ENCODE results near the gene RUNX2.

Gene RUNX2

DNA sequence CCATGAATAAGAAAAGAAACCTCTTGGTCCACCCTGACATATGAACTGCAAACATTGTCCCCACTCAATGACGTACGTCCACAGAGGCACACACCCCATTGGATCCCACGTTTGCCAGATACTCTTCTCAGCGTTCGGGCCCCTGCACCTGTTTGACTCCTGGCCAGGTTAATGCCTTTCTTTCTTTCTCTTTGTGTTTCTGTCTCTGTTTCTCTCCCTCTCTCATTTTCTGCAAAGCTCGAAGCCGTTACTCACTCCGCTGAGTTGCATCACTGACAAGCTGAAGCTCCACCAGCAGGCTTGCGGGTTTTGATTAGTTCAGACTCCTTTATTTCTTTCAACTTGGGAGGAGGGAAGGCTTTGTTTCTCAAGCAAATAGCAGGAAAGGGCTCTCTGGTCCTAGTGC is 185.1 kb downstream of the RUNX2 start:
- Histone ChIP-seq H3K4me1 (ENCODE audit: control insufficient read depth in 1 of 2, insufficient read depth in 2 of 2, low read length in 2 of 2) (no peaks in the 10 kb centered on the region), H3K27ac (ENCODE audit: low read length) (no peak overlapping the region), H3K36me3 (ENCODE audit: control insufficient read depth in 1 of 2, insufficient read depth in 2 of 2, low read length in 2 of 2) (no peaks in the 10 kb centered on the region), H3K9me3 (ENCODE audit: control insufficient read depth in 1 of 2, low read length in 2 of 2) (no peaks in the 10 kb centered on the region), H3K27me3 (ENCODE audit: low read depth, low read length) (no peaks in the 10 kb centered on the region), H3K4me3 (ENCODE audit: low read depth in 1 of 2, low read length in 2 of 2) (no peak overlapping the region)

DNA sequence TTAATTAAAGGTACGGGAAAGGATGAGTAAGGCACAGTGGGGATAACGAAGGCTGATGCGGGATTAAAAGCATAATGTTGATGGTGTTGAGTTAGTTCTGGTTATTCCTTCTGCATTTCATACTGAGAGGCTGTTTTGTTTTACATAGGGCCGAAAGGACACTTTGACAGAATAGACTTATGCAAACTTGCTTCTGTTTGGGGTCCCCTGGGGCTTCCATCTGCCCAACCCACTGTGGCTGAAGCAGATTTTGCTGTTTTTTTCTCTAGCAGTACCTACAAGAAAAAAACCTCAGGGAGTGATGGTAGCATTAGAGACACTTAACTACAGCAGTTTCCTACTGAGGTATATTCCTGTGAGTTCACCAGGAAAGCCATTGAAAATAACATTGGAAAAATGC is 185.7 kb downstream of the RUNX2 start:
- H3K27ac ChIP-seq (ENCODE audit: low read length) = no peak overlapping the region
- H3K4me3 ChIP-seq (ENCODE audit: low read depth in 1 of 2, low read length in 2 of 2) = no peak overlapping the region
- H3K4me1 ChIP-seq (ENCODE audit: control insufficient read depth in 1 of 2, insufficient read depth in 2 of 2, low read length in 2 of 2) = no peaks in the 10 kb centered on the region
- H3K27me3 ChIP-seq (ENCODE audit: low read depth, low read length) = no peaks in the 10 kb centered on the region
- no peaks in the 10 kb centered on the region for H3K9me3 ChIP-seq (ENCODE audit: control insufficient read depth in 1 of 2, low read length in 2 of 2)
- H3K36me3 ChIP-seq (ENCODE audit: control insufficient read depth in 1 of 2, insufficient read depth in 2 of 2, low read length in 2 of 2) = no peaks in the 10 kb centered on the region

DNA sequence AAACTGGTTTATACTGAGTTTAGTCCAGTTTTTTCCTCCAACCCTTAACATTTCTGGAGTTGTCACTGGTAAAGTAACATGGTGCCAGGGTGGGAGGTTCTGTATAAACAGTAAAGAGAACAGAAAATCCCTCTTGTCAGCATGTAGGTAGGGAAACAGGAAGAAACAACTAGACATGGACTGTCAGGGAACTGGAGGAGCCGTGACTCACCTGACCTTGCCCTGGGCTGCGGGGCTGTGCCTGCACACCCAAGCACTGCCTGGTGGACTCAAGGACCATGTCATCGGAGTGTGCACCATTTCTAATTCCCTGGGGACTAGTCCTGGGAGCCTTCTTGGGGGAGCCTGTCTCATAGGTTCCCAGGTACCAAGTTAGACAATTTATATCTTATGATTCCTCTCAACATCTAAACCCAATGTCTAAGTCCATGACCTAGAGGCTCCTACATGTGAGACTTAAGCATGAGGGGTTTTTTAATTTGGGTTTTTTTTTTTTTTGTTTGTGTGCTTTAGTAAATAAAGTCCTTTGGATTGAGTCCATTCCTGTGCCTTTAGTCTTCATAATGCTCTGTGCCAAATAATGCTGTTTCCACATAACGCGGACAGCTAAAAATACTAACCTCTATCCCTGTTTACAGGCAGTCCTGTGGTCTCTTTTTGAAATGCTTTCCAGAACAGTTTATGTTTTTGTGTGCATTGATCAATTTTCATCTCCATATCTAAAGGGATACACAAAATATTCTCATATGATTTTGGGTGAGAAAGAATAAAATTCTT is 186.5 kb downstream of the RUNX2 start:
- Histone ChIP-seq H3K4me3 (ENCODE audit: low read depth in 1 of 2, low read length in 2 of 2) (no peak overlapping the region), H3K9me3 (ENCODE audit: control insufficient read depth in 1 of 2, low read length in 2 of 2) (no peaks in the 10 kb centered on the region), H3K27me3 (ENCODE audit: low read depth, low read length) (no peaks in the 10 kb centered on the region), H3K27ac (ENCODE audit: low read length) (no peak overlapping the region), H3K4me1 (ENCODE audit: control insufficient read depth in 1 of 2, insufficient read depth in 2 of 2, low read length in 2 of 2) (no peaks in the 10 kb centered on the region), H3K36me3 (ENCODE audit: control insufficient read depth in 1 of 2, insufficient read depth in 2 of 2, low read length in 2 of 2) (no peaks in the 10 kb centered on the region)

DNA sequence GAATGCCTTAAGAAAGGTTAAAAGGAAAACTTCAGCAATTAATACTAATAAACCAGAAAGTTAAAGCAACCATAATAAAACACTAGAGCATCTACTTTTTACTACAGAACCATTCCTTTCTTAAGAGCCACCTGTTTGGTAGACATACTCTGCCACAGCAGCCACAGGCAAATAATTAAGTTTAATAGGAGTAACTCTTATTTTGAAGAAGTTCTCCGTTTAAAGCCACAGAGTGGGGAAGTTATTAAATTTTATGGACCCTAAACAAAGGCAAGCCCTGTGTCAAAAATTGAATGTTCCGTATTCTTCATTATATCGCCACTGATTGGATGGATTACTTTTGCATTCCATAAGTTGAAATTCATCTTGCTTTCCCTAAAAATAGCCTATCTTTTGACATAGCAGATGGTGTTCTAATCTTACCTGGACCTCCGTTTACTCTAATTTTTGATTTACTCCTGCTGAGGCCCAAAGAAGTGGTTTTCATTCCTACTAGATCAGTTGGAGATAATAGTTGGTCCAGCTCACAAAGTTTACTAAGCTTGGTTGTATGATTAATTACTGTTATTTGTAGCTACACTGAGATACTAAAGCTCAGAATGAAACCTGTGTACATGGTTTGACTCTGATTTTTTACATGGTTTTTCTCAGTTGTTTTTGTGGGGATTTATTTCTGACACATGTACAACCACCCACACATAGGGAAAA is 190.0 kb downstream of the RUNX2 start:
- H3K27me3 ChIP-seq (ENCODE audit: low read depth, low read length) = no peaks in the 10 kb centered on the region
- H3K36me3 ChIP-seq (ENCODE audit: control insufficient read depth in 1 of 2, insufficient read depth in 2 of 2, low read length in 2 of 2) = no peaks in the 10 kb centered on the region
- no peaks in the 10 kb centered on the region for H3K4me1 ChIP-seq (ENCODE audit: control insufficient read depth in 1 of 2, insufficient read depth in 2 of 2, low read length in 2 of 2)
- no peak overlapping the region for H3K4me3 ChIP-seq (ENCODE audit: low read depth in 1 of 2, low read length in 2 of 2)
- H3K27ac ChIP-seq (ENCODE audit: low read length) = no peak overlapping the region
- H3K9me3 ChIP-seq (ENCODE audit: control insufficient read depth in 1 of 2, low read length in 2 of 2) = no peaks in the 10 kb centered on the region

DNA sequence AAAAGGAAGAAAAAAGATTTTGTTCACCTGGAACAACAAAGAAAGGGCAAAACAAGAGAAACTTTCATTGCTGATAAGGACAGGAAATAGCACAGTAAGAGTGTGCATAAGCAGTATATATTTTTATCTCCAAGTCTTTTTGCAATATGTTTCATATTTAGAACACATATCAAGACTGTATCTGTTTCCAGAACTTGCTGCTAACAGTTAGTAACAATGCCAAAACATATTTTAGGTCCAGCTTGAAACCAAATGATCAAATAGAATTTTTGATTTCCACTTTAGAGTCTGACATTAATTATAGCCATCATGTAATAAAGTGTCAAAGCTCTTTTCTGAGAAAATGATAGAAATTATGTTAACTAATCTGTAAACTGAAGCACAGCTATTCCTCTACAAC is 193.1 kb downstream of the RUNX2 start:
- Histone ChIP-seq H3K36me3 (ENCODE audit: control insufficient read depth in 1 of 2, insufficient read depth in 2 of 2, low read length in 2 of 2) (no peaks in the 10 kb centered on the region), H3K27ac (ENCODE audit: low read length) (no peak overlapping the region), H3K27me3 (ENCODE audit: low read depth, low read length) (no peaks in the 10 kb centered on the region), H3K9me3 (ENCODE audit: control insufficient read depth in 1 of 2, low read length in 2 of 2) (no peaks in the 10 kb centered on the region), H3K4me1 (ENCODE audit: control insufficient read depth in 1 of 2, insufficient read depth in 2 of 2, low read length in 2 of 2) (no peaks in the 10 kb centered on the region), H3K4me3 (ENCODE audit: low read depth in 1 of 2, low read length in 2 of 2) (no peak overlapping the region)

DNA sequence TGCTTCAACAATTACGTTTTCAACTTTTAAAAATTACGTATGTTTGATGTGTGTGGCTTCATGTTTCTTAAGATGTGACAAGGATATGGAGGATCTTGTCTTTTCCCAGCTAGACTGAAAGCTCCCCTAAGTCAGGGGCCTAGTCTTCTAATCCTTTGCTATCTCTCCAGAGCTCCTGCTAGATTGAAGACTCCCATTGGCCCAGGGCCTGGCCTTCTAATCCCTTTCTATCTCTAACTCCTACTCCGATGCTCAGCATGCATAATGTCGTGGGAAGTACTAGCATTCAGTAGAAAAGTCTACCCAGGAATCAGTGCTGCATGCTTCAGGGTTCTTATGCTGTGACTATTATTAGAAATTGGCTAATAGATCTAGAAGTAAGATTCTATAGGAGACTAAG is 194.4 kb downstream of the RUNX2 start:
- H3K27me3 ChIP-seq (ENCODE audit: low read depth, low read length) = no peaks in the 10 kb centered on the region
- no peaks in the 10 kb centered on the region for H3K36me3 ChIP-seq (ENCODE audit: control insufficient read depth in 1 of 2, insufficient read depth in 2 of 2, low read length in 2 of 2)
- H3K9me3 ChIP-seq (ENCODE audit: control insufficient read depth in 1 of 2, low read length in 2 of 2) = no peaks in the 10 kb centered on the region
- no peak overlapping the region for H3K4me3 ChIP-seq (ENCODE audit: low read depth in 1 of 2, low read length in 2 of 2)
- H3K27ac ChIP-seq (ENCODE audit: low read length) = no peak overlapping the region
- H3K4me1 ChIP-seq (ENCODE audit: control insufficient read depth in 1 of 2, insufficient read depth in 2 of 2, low read length in 2 of 2) = no peaks in the 10 kb centered on the region

DNA sequence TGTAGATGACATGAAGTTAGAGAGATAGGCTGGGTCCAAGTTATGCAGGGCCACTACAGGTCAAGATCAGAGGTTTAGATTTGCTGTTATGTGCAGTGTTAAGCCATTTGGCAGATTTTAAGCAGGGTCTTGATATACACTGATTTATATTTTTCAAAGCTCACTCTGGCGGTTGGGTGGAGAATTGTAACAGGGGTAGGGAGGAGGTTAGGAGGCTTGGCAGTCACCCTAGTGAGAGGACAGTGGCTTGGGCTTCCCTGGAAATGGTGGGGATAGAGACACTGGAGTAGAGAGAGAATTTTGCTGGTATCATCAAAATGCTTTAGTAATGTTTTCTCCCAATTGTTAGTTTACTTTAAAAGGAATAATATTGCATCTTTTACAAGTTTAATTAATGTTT is 199.1 kb downstream of the RUNX2 start:
- Histone ChIP-seq H3K4me1 (ENCODE audit: control insufficient read depth in 1 of 2, insufficient read depth in 2 of 2, low read length in 2 of 2) (no peaks in the 10 kb centered on the region), H3K36me3 (ENCODE audit: control insufficient read depth in 1 of 2, insufficient read depth in 2 of 2, low read length in 2 of 2) (no peaks in the 10 kb centered on the region)

DNA sequence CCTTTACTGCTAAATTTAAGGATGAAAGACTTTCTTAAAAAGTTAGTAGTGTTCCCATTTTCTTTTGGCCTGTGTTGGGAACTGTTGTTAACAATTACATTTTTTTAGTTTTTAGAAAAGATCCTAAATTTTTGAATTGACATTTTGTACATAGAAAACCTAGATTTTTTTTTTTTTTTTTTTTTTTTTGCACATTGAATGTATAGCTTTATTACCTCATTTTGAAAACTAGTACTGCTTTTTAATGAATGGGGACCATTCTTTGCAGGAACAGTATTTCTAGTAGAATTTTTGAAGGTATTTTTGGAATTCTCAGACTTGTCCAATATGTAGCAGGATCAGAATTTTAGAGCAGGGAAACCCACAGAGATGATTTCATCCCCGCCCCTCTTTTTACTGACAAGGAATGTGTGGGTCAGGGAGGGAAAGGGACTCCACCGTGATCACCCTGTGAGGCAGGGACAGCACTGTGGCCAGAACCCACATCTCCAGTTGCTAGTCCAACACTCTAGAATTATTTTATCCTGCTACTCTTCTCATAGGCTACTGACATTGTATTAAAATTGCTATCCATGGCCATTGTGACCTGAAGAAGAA is 204.0 kb downstream of the RUNX2 start:
- H3K9me3 ChIP-seq (ENCODE audit: control insufficient read depth in 1 of 2, low read length in 2 of 2) = no peaks in the 10 kb centered on the region
- H3K36me3 ChIP-seq (ENCODE audit: control insufficient read depth in 1 of 2, insufficient read depth in 2 of 2, low read length in 2 of 2) = no peaks in the 10 kb centered on the region
- H3K27ac ChIP-seq (ENCODE audit: low read length) = no peak overlapping the region
- H3K27me3 ChIP-seq (ENCODE audit: low read depth, low read length) = no peaks in the 10 kb centered on the region
- H3K4me3 ChIP-seq (ENCODE audit: low read depth in 1 of 2, low read length in 2 of 2) = no peak overlapping the region
- H3K4me1 ChIP-seq (ENCODE audit: control insufficient read depth in 1 of 2, insufficient read depth in 2 of 2, low read length in 2 of 2) = peaks cover 0 to 4% of the 10 kb centered on the region in 2 donors

More for the DNA sequence above, 199.1 kb downstream of the RUNX2 start:
- Histone ChIP-seq H3K4me3 (ENCODE audit: low read depth in 1 of 2, low read length in 2 of 2) (no peak overlapping the region), H3K27ac (ENCODE audit: low read length) (no peak overlapping the region), H3K27me3 (ENCODE audit: low read depth, low read length) (no peaks in the 10 kb centered on the region), H3K9me3 (ENCODE audit: control insufficient read depth in 1 of 2, low read length in 2 of 2) (no peaks in the 10 kb centered on the region)

DNA sequence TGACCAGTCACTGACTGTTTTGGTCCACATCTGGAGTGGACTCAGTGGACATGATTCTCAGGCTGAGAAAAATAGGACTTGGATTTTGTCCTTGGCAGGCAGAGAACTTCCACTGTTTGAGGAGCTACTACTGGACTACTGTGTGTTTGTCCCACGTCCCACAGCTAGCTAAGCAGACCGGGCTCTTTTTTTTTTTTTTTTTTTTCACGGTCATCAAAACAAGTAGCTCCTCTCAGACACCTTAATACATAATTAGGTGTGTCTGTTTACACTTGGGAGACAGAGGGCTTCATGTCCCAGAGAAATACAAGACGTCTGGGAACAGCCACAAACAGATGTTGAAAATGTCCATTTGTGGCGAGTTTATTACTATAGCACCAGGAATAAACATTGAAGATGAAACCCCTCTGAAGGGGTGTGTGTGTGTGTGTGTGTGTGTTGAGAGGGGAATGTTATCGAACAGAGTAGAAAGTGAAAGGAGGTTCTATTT is 204.6 kb downstream of the RUNX2 start:
- Histone ChIP-seq H3K4me1 (ENCODE audit: control insufficient read depth in 1 of 2, insufficient read depth in 2 of 2, low read length in 2 of 2) (peaks cover 0 to 4% of the 10 kb centered on the region in 2 donors), H3K27me3 (ENCODE audit: low read depth, low read length) (no peaks in the 10 kb centered on the region), H3K9me3 (ENCODE audit: control insufficient read depth in 1 of 2, low read length in 2 of 2) (no peaks in the 10 kb centered on the region), H3K36me3 (ENCODE audit: control insufficient read depth in 1 of 2, insufficient read depth in 2 of 2, low read length in 2 of 2) (no peaks in the 10 kb centered on the region), H3K4me3 (ENCODE audit: low read depth in 1 of 2, low read length in 2 of 2) (peak overlapping the region; percentile 22 to 41), H3K27ac (ENCODE audit: low read length) (no peak overlapping the region)

DNA sequence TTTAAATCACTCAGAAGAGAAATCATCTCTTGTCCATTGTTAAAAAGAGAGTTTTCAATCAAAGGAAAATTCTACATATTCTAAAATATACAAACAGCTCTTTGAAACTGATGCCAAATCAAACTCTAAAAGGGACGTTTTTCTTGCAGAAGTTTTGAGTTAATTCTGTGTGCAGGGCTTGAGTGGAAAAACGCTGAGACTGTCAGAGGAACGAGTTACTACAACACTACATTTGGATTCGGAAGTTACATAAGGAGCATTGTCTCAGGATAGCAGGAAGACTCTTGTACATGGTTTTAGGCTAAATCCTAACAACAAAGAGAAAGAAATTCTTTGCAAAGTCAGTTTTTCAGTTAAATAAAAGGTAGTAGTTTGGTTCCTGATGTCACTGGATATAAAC is 205.3 kb downstream of the RUNX2 start:
- H3K27ac ChIP-seq (ENCODE audit: low read length) = no peak overlapping the region
- H3K9me3 ChIP-seq (ENCODE audit: control insufficient read depth in 1 of 2, low read length in 2 of 2) = no peaks in the 10 kb centered on the region
- H3K4me1 ChIP-seq (ENCODE audit: control insufficient read depth in 1 of 2, insufficient read depth in 2 of 2, low read length in 2 of 2) = peaks cover 0 to 4% of the 10 kb centered on the region in 2 donors
- H3K4me3 ChIP-seq (ENCODE audit: low read depth in 1 of 2, low read length in 2 of 2) = peak overlapping the region; percentile 22 to 41
- no peaks in the 10 kb centered on the region for H3K36me3 ChIP-seq (ENCODE audit: control insufficient read depth in 1 of 2, insufficient read depth in 2 of 2, low read length in 2 of 2)
- H3K27me3 ChIP-seq (ENCODE audit: low read depth, low read length) = no peaks in the 10 kb centered on the region

DNA sequence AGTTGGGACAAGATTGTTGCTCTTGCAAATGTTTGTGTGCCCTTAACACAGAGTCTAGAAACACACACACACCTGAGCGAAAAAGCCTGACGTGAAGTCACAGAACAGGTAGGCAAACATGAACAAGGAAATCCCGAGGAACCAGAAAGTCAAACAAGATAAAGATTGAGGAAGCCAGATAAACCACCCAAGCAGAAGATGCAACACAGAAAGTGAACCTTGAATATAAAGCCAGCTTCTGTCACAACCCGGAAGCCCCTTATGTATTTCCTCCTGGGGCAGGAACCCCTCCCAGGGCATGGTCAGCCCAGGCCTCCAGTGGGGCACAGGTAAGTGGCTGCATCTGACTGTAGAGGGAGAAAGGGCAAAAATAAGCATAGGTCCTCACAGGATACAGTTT is 207.8 kb downstream of the RUNX2 start:
- no peaks in the 10 kb centered on the region for H3K9me3 ChIP-seq (ENCODE audit: control insufficient read depth in 1 of 2, low read length in 2 of 2)
- no peak overlapping the region for H3K27ac ChIP-seq (ENCODE audit: low read length)
- H3K4me3 ChIP-seq (ENCODE audit: low read depth in 1 of 2, low read length in 2 of 2) = no peak overlapping the region
- H3K4me1 ChIP-seq (ENCODE audit: control insufficient read depth in 1 of 2, insufficient read depth in 2 of 2, low read length in 2 of 2) = peaks cover 0 to 4% of the 10 kb centered on the region in 2 donors
- no peaks in the 10 kb centered on the region for H3K27me3 ChIP-seq (ENCODE audit: low read depth, low read length)
- H3K36me3 ChIP-seq (ENCODE audit: control insufficient read depth in 1 of 2, insufficient read depth in 2 of 2, low read length in 2 of 2) = no peaks in the 10 kb centered on the region

All from muscle layer of duodenum (tissue), 2 donors.